Left ventricle myocardium inferior (tissue), 1 donor: ENCODE data around the gene FAM161B. TPM values are rescaled to one million over a fixed set of nuclear protein-coding genes. Genes with fewer than 3 reads are reported as not detected.

ENCODE experiments used
- DNase-seq: peaks from one replicate; pipeline ENCODE4 v3.0.0-alpha.2; 2020
- H3K27ac ChIP-seq: fragments of 200-600 bp; replicated peaks from 2 replicates; pipeline ENCODE4 v1.8.0; 2021
- H3K27me3 ChIP-seq: fragments of 200-600 bp; 2 replicates; pipeline ENCODE4 v1.8.0; 2021; ENCODE audit warnings: low read depth
- H3K36me3 ChIP-seq: fragments of 200-600 bp; 2 replicates; pipeline ENCODE4 v1.8.0; 2021
- H3K4me1 ChIP-seq: fragments of 200-600 bp; 2 replicates; pipeline ENCODE4 v1.8.0; 2021
- H3K4me3 ChIP-seq: fragments of 200-600 bp; 2 replicates; pipeline ENCODE4 v1.8.0; 2021; ENCODE audit warnings: mild to moderate bottlenecking, moderate library complexity
- H3K9me3 ChIP-seq: fragments of 200-600 bp; replicated peaks from 2 replicates; pipeline ENCODE4 v1.8.0; 2021
- intact Hi-C: fragments of 100-400 bp; cut with micrococcal nuclease; formaldehyde crosslinking; loops from one replicate; pipeline ENCODE4 v1.11.0; 2022
- total RNA-seq: library from RNA; stranded (reverse); fragmentation: NEBNext Ultra II Directional; extraction: Animal tissue kit (Norgen Biotek cat#: 25700); gene quantifications from one replicate; pipeline ENCODE4 v1.2.1, GENCODE V29; 2021
- TF ChIP-seq, protein P1 (sequence below): fragments of 200-600 bp; IDR thresholded peaks from 2 replicates; pipeline ENCODE4 v1.8.0; 2021; ENCODE audit warnings: antibody characterized with exemption, mild to moderate bottlenecking, borderline replicate concordance
- donor health status: DM: no; HTN: yes; CAD: no; lungs with severe emphysema.

The FAM161B gene
- total RNA-seq, 1 donor from 2014 or later = 4.7 TPM

- Histone ChIP-seq H3K36me3 (peaks cover 30% of the 10 kb centered on the region), H3K4me3 (no peak overlapping the region), H3K9me3 (no peaks in the 10 kb centered on the region), H3K27me3 (no peaks in the 10 kb centered on the region), H3K27ac (no peak overlapping the region), H3K4me1 (peaks cover 7% of the 10 kb centered on the region)
- TF ChIP-seq, protein P1, sequence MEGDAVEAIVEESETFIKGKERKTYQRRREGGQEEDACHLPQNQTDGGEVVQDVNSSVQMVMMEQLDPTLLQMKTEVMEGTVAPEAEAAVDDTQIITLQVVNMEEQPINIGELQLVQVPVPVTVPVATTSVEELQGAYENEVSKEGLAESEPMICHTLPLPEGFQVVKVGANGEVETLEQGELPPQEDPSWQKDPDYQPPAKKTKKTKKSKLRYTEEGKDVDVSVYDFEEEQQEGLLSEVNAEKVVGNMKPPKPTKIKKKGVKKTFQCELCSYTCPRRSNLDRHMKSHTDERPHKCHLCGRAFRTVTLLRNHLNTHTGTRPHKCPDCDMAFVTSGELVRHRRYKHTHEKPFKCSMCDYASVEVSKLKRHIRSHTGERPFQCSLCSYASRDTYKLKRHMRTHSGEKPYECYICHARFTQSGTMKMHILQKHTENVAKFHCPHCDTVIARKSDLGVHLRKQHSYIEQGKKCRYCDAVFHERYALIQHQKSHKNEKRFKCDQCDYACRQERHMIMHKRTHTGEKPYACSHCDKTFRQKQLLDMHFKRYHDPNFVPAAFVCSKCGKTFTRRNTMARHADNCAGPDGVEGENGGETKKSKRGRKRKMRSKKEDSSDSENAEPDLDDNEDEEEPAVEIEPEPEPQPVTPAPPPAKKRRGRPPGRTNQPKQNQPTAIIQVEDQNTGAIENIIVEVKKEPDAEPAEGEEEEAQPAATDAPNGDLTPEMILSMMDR = no peak
- intact Hi-C loops = no loop called here
- DNase-seq = no peak
Measured at GRCh38 chr14:73976125-73976524, 26.2 kb upstream of the FAM161B start.

DNA sequence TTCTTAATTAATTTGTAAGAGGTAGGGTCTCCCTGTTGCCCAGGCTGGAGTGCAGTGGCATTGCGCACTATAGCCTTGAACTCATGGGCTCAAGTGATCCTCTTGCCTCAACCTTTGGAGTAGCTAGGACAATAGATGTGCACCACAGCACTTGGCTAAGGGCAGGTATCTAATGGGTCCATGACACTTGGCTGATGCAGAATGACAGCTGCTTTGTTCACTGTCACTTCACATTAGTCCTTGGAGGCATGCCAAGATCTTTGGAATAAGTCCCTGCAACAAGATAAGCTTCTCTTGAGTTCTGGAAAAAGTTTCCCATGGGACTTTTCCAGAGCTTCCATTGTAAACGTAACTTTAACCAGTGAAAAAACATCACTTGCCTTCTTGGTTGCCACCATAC, 23.6 kb upstream of the FAM161B start:
- TF ChIP-seq, protein P1 = no peak
- no peak overlapping the region for H3K27ac ChIP-seq
- intact Hi-C loops = no loop called here
- no peaks in the 10 kb centered on the region for H3K9me3 ChIP-seq
- H3K4me1 ChIP-seq = peaks cover 7% of the 10 kb centered on the region
- DNase-seq = no peak
- no peak overlapping the region for H3K4me3 ChIP-seq
- H3K27me3 ChIP-seq = no peaks in the 10 kb centered on the region
- peaks cover 55% of the 10 kb centered on the region for H3K36me3 ChIP-seq

- TF ChIP-seq, protein P1 = no peak
- Histone ChIP-seq H3K27me3 (no peaks in the 10 kb centered on the region), H3K4me1 (peaks cover 6% of the 10 kb centered on the region), H3K27ac (no peak overlapping the region), H3K9me3 (no peaks in the 10 kb centered on the region), H3K36me3 (peaks cover 58% of the 10 kb centered on the region), H3K4me3 (no peak overlapping the region)
- intact Hi-C loops = no loop called here
- DNase-seq = no peak
Measured at GRCh38 chr14:73968885-73969284, 19.0 kb upstream of the FAM161B start.

DNA sequence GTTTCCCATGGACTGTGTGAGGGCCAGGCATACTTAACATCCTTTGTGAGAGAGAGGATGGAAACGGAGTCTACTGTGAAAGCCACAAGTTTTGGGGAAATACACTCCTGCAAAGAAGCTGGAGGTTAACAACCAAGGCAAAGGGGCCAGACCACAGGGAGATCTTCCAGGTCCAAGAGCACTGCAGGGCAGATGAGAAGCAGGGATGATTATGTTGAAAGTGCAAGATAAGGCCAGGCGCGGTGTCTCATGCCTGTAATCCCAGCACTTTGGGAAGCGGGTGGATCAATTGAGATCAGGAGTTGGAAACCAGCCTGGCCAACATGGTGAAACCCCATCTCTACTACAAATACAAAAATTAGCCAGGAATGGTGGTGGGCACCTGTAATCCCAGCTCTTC, 15.3 kb upstream of the FAM161B start:
- Histone ChIP-seq H3K4me1 (no peaks in the 10 kb centered on the region), H3K4me3 (no peak overlapping the region), H3K27ac (no peak overlapping the region), H3K36me3 (peaks cover 76% of the 10 kb centered on the region), H3K9me3 (no peaks in the 10 kb centered on the region), H3K27me3 (no peaks in the 10 kb centered on the region)
- no peak for DNase-seq
- TF ChIP-seq, protein P1 = no peak
- intact Hi-C loops = no loop called here

GRCh38 chr14:73961192-73961591, 11.3 kb upstream of the FAM161B start:
- no peak overlapping the region for H3K4me3 ChIP-seq
- DNase-seq = no peak
- no peak overlapping the region for H3K27ac ChIP-seq
- H3K27me3 ChIP-seq = no peaks in the 10 kb centered on the region
- H3K9me3 ChIP-seq = no peaks in the 10 kb centered on the region
- TF ChIP-seq, protein P1 = no peak
- H3K4me1 ChIP-seq = no peaks in the 10 kb centered on the region
- H3K36me3 ChIP-seq = peaks cover 83% of the 10 kb centered on the region
- intact Hi-C loops = no loop called here

GRCh38 chr14:73958591-73958990, 8.7 kb upstream of the FAM161B start:
- Histone ChIP-seq H3K9me3 (no peaks in the 10 kb centered on the region), H3K4me1 (no peaks in the 10 kb centered on the region), H3K27ac (no peak overlapping the region), H3K36me3 (peaks cover 99% of the 10 kb centered on the region), H3K27me3 (no peaks in the 10 kb centered on the region), H3K4me3 (no peak overlapping the region)
- intact Hi-C loops = no loop called here
- no peak for DNase-seq
- TF ChIP-seq, protein P1 = no peak
